Fibroblast of the conjunctiva (primary cell): ENCODE measurements around the gene CDK5RAP2.
A peak's percentile ranks its signal among the peaks of the same experiment; 100 is the strongest.
"Not testable (repeated sequence)": the region's sequence is repeated elsewhere in the genome, so short reads cannot be mapped to it uniquely, and the experiment has no call there.

Experiments
- DNase-seq: peaks from one replicate; pipeline ENCODE4 v3.0.0-alpha.2; 2010; ENCODE audit warnings: low read depth

CDK5RAP2 gene

GRCh38 chr9:120580051-120580896 lies at the start of gene CDK5RAP2:
Gene CDK5RAP2 (minus strand): TSS chr9:120580167. CDS start chr9:120579978, 189 bp downstream.
- peak; percentile 97 for DNase-seq

DNA sequence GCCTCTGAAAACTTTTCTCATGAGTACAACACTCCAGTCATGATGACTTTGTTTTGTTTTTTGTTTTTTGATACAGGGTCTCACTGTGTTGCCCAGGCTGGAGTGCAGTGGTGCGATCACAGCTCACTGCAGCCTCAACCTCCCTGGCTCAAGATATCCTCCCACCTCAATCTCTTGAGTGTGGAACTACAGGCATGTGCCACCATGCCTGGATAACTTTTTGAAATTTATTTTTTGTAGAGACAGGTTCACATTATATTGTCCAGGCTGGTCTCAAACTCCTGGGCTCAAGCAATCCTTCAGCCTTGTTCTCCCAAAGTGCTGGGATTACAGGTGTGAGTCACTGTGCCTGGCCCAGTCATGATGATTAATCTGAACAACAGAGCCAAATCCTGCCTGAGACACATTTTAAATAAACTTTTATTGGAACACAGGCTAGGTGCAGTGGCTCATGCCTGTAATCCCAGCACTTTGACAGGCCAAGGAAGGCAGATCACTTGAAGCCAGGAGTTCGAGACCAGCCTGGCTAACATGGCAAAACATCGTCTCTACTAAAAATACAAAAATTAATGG lies 49.0 kb upstream of the CDK5RAP2 start:
- not testable (repeated sequence) for DNase-seq

GRCh38 chr9:120628207-120628924 lies 48.4 kb upstream of the CDK5RAP2 start:
- DNase-seq: no peak

- DNase-seq: no peak
Measured at GRCh38 chr9:120627073-120627472, 47.1 kb upstream of the CDK5RAP2 start.

DNA sequence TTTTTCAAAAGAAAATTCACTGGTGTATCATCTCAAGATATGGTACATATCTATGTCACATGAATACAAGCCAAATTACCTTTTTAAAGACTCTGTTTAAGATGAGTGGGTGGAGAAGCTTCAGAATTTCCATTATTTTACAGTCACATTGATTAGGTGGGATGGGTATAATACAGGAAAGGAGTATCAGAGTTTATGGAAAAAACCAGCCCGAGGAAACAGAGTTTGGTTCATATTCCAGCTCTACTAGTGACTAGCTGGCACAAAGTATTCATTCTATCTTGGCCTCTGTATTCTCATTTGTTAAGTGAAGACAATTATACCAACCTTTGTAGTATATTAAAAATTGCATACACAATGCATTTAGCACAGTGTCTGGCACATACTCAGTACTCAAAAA lies 46.5 kb upstream of the CDK5RAP2 start:
- DNase-seq: no peak

GRCh38 chr9:120625222-120625621 lies 45.3 kb upstream of the CDK5RAP2 start:
- no peak for DNase-seq

- no peak for DNase-seq
Measured at GRCh38 chr9:120622790-120623189, 42.8 kb upstream of the CDK5RAP2 start.

DNA sequence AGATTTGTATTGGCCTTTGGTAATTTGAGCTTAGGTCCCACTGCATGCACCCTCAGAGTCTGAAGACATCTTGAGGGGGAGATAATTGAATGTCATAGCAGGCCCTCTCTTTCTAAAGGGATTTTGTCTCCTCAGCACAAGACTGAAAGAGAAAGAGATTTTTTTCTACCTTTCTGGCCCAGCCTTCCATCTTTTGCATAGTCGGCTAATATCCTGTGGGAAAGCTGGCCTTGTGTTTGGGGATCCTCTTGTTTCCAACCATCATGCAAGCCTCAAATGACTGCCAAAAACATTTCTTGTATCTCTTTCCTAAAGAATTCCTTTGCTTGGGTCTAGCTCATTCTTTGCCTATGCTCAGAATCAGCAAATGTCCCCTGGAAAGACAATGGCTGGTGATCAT lies 42.0 kb upstream of the CDK5RAP2 start:
- no peak for DNase-seq

DNA sequence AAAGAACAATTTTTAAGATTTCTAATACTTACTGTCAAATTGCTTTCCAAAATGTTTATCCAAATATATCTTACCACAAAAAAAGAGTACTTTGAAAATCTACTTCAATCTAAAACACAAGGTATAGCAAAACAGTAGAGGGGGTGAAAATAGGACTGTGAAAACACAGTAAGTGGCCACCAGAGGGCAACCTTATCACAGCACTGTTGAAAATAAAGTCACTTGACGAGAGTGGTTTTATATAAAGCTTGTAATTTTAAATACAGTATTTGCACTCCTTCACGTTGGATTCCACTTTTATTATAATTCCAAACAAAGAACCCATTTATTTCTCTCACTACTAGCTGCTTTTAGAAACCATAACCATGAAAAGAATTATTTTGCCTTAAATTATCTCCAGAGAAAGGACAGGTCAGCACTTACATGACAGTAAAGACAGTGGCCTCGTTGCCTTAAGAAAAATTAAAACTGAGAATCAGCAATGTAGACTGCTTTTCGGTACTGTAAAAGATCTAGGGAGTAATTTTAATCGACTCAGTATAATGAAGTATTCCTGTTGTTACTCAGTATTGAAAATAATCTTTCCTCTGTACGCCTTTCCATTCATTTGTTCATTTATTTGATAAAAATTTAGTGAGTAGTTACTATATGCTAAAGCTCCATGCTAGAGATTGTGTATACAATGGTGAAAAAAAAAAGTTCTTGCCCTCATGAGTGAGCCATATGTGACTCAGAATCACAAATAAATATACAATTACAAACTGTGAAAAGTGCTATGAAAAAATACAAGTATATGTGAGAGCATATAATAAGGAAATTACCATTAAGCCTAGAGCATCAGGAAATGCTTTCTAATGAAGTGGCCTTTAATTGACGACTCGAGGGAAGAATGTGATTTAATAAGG lies 40.0 kb upstream of the CDK5RAP2 start:
- peak; percentile 53 for DNase-seq

- no peak for DNase-seq
Measured at GRCh38 chr9:120616966-120617935, 37.3 kb upstream of the CDK5RAP2 start.

DNA sequence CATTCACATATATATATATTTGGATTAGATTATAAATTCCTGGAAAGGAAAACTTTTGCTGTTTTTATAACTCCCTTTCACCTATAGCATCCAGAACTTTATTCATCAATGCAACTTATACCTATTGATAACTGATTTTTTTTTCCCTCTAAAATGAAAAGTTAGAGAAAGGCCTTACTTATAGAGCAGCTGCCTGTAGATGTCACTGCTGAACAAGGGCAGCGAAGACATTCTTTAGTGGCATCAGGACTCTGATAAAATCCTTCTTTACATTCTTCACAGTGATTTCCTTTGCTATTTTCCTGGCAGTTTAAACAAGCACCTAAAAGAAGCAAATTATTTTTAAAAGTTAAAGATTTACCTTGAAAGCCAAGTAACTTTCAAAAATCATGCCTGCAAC lies 32.3 kb upstream of the CDK5RAP2 start:
- no peak for DNase-seq

DNA sequence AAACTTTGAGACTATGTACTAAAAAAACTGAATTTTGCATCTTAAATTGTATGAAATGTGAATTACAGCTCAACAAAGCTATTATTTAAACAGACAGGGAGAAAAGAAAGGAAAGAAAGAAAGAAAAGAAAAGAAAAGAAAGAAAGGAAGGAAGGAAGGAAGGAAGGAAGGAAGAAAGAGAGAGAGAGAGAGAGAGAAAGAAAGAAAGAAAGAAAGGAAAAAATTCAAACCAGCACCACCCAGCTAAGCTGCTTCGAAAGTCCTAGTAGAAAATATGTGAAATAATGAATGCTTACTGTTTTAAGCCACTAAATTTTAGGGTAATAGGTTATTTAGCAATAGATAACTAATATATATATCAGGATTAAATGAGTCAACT lies 31.7 kb upstream of the CDK5RAP2 start:
- DNase-seq: no peak

- DNase-seq: no peak
Measured at GRCh38 chr9:120610975-120611689, 31.2 kb upstream of the CDK5RAP2 start.

DNA sequence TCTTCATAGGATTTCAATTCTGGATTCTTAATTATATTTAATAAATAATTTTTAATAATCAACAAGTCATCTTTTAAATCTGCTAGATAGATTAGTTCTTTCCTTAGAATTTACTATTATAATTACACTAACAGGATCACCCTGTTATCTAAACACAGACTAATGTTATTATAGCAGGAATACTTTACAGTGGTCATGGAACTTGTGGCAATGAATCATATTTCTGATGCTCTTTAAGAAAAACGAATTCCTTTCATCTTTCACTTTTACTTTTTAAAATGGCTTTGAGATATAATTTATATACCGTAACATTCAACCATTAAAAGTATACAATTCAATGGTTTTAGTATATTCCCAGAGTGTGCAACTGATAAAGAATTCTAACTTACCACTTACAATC lies 29.7 kb upstream of the CDK5RAP2 start:
- DNase-seq: no peak

GRCh38 chr9:120608421-120608820 lies 28.5 kb upstream of the CDK5RAP2 start:
- no peak for DNase-seq

GRCh38 chr9:120603591-120603990 lies 23.6 kb upstream of the CDK5RAP2 start:
- no peak for DNase-seq

GRCh38 chr9:120603010-120603409 lies 23.0 kb upstream of the CDK5RAP2 start:
- no peak for DNase-seq

DNA sequence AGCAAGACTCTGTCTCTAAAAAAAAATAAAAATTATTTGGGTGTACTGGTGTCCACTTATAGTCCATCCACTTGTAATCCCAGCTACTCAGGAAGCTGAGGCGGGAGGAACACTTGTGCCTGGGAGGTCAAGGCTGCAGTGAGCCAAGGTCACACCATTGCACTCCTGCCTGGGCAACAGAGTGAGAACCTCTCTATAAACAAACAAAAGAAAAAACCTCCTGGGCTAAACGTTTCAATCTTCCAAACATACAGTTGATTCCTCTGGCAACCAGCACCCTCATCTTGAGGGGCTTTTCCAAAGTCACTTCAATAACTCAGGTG lies 13.9 kb upstream of the CDK5RAP2 start:
- DNase-seq: no peak

DNA sequence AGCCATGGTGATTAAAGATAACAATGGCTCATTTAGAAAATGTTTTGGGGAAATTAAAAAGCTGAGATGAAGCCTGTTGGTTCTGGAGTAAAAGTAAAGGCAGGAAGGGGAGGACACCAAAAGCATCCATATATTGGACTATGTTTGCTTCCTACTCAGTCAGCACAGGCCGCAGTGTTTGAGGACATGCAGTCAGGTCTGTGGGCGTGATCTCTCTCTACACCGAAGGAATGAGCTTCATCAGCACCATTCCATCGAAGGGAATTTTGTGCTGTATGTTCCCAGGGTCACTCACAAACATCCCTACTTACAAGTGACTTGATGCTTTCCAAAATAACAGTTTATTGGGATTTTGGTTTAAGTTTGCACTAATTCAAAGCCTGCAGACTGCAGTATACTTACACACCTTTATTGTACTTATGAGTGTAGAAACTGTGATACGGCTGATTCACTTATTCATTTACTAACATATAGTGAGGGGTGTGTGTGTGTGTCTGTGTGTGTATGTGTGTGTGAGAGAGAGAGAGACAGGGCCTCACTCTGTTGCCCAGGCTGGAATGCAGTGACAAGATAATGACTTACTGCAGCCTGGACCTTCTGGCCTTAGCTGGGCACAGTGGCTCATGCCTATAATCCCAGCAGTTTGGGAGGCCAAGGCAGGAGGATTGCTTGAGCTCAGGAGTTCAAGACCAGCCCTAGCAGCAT lies 13.4 kb upstream of the CDK5RAP2 start:
- no peak for DNase-seq

GRCh38 chr9:120592210-120592609 lies 12.2 kb upstream of the CDK5RAP2 start:
- no peak for DNase-seq
